Right renal pelvis (tissue), 4 donors: ENCODE measurements around the gene COQ6. TPM values are rescaled to one million over a fixed set of nuclear protein-coding genes. Genes with fewer than 3 reads are reported as not detected.
"Not testable (repeated sequence)": the region's sequence is repeated elsewhere in the genome, so short reads cannot be mapped to it uniquely, and the experiment has no call there.

Source experiments
- DNase-seq, 4 donors: peaks; one replicate each; pipeline ENCODE4 v3.0.0-alpha.2; 2013; ENCODE audit warnings: low read depth in 4 of 4, low spot score in 3 of 4, missing footprints in 1 of 4
- polyA plus RNA-seq, 4 donors: library from polyadenylated mRNA; unstranded; fragments of 120-200 nt; gene quantifications; one replicate each; pipeline ENCODE4 v1.2.1, GENCODE V29; 2013; ENCODE audit not compliant: insufficient read length in 4 of 4

Gene COQ6
- polyA plus RNA-seq = 10 to 100 TPM; 28.1 to 30.2 (median 29.9) TPM

DNA sequence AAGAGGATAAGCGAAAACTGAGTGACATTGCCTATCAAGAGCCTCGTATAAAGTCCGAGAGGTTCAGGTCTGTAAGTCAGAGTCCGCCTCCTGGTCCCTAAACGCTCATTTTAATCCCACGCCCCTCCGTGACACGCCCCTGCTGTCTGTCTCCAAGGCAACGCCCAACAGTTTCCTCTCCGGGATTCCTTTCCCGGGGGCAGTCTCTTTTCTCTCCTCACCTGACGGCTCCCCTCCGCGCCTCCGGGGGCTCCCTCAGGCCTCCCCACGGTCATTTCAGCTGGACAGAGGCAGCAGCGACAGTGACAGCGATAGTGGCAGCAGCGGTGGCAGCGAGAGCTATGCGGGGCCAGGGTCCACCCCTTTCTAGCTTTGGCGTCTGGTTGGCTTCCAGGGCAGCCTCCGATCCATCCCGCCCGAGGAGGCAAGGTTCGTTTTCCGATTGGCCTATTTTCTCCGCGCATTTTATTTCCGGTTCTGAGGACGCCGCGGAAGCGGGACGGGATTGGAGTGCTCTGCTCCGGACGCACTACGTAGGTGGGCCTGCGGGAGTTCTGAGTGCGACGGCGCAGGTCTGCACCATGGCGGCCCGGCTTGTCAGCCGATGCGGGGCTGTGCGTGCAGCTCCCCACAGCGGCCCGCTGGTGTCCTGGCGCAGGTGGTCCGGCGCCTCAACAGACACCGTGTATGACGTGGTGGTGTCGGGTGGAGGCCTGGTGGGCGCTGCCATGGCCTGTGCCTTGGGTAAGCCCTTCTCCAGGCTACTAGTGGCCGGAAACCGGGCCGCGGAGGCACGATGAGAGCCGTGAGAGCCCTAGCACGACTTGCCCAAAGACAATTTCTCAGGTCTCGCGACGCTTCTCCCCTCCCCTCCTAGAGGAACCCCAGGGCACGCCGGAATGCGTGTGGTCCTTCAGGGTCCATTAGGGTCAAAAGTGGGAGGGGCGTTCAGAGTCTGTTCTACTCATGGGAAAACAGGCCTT is at the start of gene COQ6, which contains the start of gene FAM161B:
Gene COQ6, plus strand, starts transcription at position 551 of the 983 bp plus-strand sequence. Its CDS starts 31 bp downstream, at position 582.
Gene FAM161B, minus strand, starts transcription at position 343 of the 983 bp plus-strand sequence. Its CDS starts 68 bp downstream, at position 275.
- peak; percentile 89 to 96 (median 94) for DNase-seq

GRCh38 chr14:73903028-73903427 is 47.1 kb upstream of the COQ6 start:
- no peak for DNase-seq

- no peak for DNase-seq
Measured at GRCh38 chr14:73909681-73910080, 40.4 kb upstream of the COQ6 start.

- DNase-seq = no peak
Measured at GRCh38 chr14:73913256-73913655, 36.8 kb upstream of the COQ6 start.

- no peak for DNase-seq
Measured at GRCh38 chr14:73916324-73916723, 33.8 kb upstream of the COQ6 start.

- not testable (repeated sequence) for DNase-seq
Measured at GRCh38 chr14:73919457-73919856, 30.6 kb upstream of the COQ6 start.

GRCh38 chr14:73924337-73924736 is 25.8 kb upstream of the COQ6 start:
- no peak for DNase-seq

DNA sequence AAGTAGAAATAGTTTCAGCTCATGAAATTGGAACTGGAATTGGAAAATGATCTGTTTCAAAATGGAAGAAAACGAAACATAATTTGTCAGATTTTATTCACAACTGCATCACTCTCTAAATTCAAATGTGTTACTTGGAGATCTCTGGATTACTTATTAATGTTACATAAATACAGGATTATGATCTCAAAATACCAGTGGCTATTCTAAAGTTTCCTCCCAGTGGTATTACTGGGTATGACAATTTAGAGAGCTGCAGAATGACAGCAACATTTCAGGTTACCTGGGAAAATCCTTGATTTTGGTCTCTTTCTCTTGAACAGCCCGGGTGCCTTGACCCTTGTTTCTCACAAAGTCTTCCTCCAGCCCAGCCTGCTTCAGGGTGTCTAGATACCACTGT is 14.4 kb upstream of the COQ6 start:
- DNase-seq = no peak

DNA sequence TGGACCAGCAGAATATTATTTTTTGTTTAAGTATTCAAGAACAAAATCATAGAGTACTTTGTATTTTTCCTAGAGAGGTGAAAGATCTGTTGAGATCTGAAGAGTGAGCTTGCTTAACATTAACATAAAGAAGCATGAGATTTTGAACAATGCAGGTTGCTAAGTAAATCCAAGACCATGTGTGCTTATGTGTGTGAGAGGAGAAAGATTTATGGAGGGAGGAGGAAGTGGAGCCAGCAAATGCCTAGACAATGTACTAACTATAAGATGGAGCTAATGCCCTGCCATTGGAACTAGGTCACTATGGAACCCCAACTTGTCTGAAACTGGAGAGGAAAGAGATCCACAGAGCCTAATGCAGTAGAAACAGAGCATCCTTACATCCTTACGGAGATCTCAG is 13.6 kb upstream of the COQ6 start:
- DNase-seq = no peak

DNA sequence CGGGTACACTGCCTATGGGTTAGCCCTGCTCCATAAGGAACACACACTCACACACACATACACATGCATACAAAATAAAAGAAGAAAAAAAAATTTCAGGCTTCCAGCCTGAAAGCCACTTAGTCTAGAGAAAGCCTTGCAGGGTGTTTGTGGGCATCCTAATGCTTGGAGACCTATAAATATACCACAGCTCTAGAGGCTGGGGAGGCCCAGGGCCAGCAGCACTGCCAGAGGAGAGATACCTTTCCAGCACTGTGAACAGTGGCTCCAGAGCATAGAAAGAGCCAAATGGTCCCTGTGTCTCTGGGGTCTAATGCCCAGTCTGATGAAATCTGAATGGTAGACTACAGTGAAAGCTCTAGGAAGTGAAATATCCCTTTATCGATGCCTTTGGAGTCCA is 13.1 kb upstream of the COQ6 start:
- DNase-seq = no peak

GRCh38 chr14:73942180-73942579 is 7.9 kb upstream of the COQ6 start:
- DNase-seq = no peak

DNA sequence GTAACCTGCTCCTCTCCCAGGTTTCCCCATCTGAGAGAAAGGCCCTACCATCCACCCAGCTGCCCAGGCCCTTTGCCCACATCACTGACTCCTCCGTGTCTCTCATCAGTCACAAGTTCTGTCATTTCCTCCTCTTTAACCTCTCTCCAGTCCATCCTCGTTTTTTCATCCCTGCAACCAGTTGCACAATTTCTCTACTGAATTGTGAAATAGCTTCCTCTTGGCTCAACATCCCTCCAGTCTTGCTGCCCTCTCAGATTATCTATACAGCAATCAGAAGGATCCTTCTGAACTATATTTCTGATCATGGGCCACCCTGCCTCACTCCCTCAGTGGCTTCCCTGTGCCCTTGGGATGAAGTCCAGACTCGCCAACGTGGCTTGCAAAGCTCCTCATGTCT is 7.0 kb upstream of the COQ6 start:
- DNase-seq = no peak

GRCh38 chr14:73944432-73945158 is 5.5 kb upstream of the COQ6 start:
- DNase-seq = no peak

DNA sequence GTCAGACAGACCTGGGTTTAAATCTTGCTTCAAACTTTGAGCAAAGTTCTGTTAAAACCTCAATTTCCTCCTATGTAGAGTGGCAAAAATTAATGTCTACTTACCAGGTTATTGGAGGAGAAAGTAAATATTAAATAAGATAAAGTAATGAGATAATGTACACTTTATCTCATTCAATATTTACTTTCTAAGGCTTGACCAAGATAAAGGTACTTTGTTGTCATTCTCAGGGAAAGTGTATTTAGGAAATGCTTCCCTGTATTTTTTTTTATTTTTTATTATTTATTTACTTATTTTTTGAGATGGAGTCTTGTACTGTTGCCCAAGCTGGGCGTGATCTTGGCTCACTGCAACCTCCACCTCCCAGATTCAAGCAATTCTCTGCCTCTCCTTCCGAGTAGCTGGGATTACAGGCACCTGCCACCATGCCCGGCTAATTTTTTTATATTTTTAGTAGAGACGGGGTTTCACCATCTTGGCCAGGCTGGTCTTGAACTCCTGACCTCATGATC is 4.9 kb upstream of the COQ6 start:
- no peak for DNase-seq

- DNase-seq = no peak
Measured at GRCh38 chr14:73953731-73954130, 3.6 kb downstream of the COQ6 start.

DNA sequence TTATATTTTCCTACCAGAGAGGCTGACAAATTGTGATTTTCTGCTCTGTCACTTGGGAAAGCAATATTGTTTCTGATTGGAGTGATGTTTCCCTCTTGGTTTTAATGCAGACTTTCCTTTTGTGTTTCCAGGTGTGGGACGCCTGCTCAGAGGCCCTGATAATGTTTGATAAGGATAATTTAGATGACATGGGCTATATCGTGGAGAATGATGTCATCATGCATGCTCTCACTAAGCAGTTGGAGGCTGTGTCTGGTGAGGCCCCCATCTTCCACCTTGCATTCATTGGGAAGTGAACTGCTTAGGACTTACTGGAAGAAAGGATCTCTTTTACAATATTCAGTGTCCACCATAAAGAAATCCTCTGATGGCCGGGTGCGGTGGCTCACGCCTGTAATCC is 5.6 kb downstream of the COQ6 start:
- no peak for DNase-seq

GRCh38 chr14:73958591-73958990 is 8.5 kb downstream of the COQ6 start:
- no peak for DNase-seq

DNA sequence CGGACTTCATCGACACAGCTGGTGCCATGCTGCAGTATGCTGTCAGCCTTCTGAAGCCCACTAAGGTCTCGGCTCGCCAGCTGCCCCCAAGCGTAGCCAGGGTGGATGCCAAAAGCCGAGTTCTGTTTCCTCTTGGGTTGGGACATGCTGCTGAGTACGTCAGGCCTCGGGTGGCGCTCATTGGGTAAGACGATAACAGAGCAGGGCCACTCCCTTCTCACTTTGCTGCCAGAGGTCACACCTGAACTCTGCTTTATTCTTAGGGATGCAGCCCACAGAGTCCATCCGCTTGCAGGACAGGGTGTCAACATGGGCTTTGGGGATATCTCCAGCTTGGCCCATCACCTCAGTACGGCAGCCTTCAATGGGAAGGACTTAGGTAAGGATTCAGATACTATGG is 11.1 kb downstream of the COQ6 start:
- DNase-seq = no peak

DNA sequence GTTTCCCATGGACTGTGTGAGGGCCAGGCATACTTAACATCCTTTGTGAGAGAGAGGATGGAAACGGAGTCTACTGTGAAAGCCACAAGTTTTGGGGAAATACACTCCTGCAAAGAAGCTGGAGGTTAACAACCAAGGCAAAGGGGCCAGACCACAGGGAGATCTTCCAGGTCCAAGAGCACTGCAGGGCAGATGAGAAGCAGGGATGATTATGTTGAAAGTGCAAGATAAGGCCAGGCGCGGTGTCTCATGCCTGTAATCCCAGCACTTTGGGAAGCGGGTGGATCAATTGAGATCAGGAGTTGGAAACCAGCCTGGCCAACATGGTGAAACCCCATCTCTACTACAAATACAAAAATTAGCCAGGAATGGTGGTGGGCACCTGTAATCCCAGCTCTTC is 15.1 kb downstream of the COQ6 start:
- no peak for DNase-seq

DNA sequence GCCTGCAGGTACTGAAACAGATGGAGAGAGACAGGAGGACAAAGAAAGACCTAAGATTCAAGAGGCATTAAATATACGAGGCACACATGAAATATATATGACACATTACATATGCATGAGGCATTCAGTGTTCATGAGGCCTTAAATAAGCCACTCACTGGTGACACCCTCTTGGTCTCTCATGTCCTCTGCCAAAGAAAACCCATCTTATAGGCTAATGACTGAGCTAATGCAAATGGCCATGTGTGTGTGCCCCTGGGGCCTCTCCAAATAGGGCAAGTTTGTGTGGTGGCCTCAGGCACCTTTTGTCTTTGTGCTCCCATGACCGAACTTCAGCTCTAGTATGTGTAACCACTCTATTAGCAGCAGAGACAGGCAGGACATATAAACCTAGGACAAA is 18.8 kb downstream of the COQ6 start:
- no peak for DNase-seq

DNA sequence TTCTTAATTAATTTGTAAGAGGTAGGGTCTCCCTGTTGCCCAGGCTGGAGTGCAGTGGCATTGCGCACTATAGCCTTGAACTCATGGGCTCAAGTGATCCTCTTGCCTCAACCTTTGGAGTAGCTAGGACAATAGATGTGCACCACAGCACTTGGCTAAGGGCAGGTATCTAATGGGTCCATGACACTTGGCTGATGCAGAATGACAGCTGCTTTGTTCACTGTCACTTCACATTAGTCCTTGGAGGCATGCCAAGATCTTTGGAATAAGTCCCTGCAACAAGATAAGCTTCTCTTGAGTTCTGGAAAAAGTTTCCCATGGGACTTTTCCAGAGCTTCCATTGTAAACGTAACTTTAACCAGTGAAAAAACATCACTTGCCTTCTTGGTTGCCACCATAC is 23.4 kb downstream of the COQ6 start:
- DNase-seq = no peak
